Parathyroid adenoma (tissue), 2 donors: ENCODE measurements around the gene GPAM.

Experiments
- H2AFZ ChIP-seq: fragments of 300-600 bp; sonication (generic); one replicate; pipeline ENCODE4 v1.7.0; 2017; ENCODE audit warnings: antibody characterized with exemption, mild to moderate bottlenecking
- H3K27ac ChIP-seq: fragments of 300-600 bp; sonication (generic); one replicate; pipeline ENCODE4 v1.7.0; 2017
- H3K27me3 ChIP-seq: fragments of 300-600 bp; sonication (generic); one replicate; pipeline ENCODE4 v1.7.0; 2017; ENCODE audit warnings: low read length; ENCODE audit not compliant: control insufficient read depth, insufficient read depth
- H3K36me3 ChIP-seq: fragments of 300-600 bp; sonication (generic); one replicate; pipeline ENCODE4 v1.7.0; 2017; ENCODE audit warnings: low read length; ENCODE audit not compliant: control insufficient read depth, insufficient read depth
- H3K4me1 ChIP-seq: fragments of 300-600 bp; sonication (generic); one replicate; pipeline ENCODE4 v1.7.0; 2017; ENCODE audit warnings: control low read depth
- H3K4me2 ChIP-seq: fragments of 300-600 bp; sonication (generic); one replicate; pipeline ENCODE4 v1.7.0; 2017; ENCODE audit warnings: low read length
- H3K4me3 ChIP-seq: fragments of 300-600 bp; sonication (generic); one replicate; pipeline ENCODE4 v1.7.0; 2017; ENCODE audit warnings: low read depth, low read length
- H3K79me2 ChIP-seq: fragments of 300-600 bp; sonication (generic); one replicate; pipeline ENCODE4 v1.7.0; 2017; ENCODE audit warnings: control low read depth
- H3K9ac ChIP-seq: fragments of 300-600 bp; sonication (generic); one replicate; pipeline ENCODE4 v1.7.0; 2017; ENCODE audit warnings: mild to moderate bottlenecking
- H3K9me3 ChIP-seq: fragments of 300-600 bp; sonication (generic); one replicate; pipeline ENCODE4 v1.7.0; 2017; ENCODE audit warnings: low read length; ENCODE audit not compliant: control insufficient read depth
- TF ChIP-seq, protein P1 (sequence below): fragments of 300-600 bp; sonication (generic); IDR thresholded peaks from one replicate; pipeline ENCODE4 v1.7.0; 2017; ENCODE audit warnings: antibody characterized with exemption, mild to moderate bottlenecking
- donor health status: primary hyperparathyroidism.

The GPAM gene

GRCh38 chr10:112209684-112210131, 26.1 kb upstream of the GPAM start:
- Histone ChIP-seq H3K9ac (no peak overlapping the region), H3K4me1 (no peaks in the 10 kb centered on the region), H3K79me2 (no peaks in the 10 kb centered on the region), H3K36me3 (no peaks in the 10 kb centered on the region), H3K9me3 (no peaks in the 10 kb centered on the region), H3K27me3 (no peaks in the 10 kb centered on the region), H3K4me2 (no peak overlapping the region), H3K4me3 (no peak overlapping the region), H3K27ac (no peak overlapping the region), H2AFZ (no peak overlapping the region)
- TF ChIP-seq, protein P1, sequence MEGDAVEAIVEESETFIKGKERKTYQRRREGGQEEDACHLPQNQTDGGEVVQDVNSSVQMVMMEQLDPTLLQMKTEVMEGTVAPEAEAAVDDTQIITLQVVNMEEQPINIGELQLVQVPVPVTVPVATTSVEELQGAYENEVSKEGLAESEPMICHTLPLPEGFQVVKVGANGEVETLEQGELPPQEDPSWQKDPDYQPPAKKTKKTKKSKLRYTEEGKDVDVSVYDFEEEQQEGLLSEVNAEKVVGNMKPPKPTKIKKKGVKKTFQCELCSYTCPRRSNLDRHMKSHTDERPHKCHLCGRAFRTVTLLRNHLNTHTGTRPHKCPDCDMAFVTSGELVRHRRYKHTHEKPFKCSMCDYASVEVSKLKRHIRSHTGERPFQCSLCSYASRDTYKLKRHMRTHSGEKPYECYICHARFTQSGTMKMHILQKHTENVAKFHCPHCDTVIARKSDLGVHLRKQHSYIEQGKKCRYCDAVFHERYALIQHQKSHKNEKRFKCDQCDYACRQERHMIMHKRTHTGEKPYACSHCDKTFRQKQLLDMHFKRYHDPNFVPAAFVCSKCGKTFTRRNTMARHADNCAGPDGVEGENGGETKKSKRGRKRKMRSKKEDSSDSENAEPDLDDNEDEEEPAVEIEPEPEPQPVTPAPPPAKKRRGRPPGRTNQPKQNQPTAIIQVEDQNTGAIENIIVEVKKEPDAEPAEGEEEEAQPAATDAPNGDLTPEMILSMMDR = no peak

- H2AFZ ChIP-seq = no peak overlapping the region
- H3K4me1 ChIP-seq = no peaks in the 10 kb centered on the region
- no peak overlapping the region for H3K9ac ChIP-seq
- no peaks in the 10 kb centered on the region for H3K27me3 ChIP-seq
- no peaks in the 10 kb centered on the region for H3K36me3 ChIP-seq
- no peak overlapping the region for H3K27ac ChIP-seq
- H3K79me2 ChIP-seq = no peaks in the 10 kb centered on the region
- TF ChIP-seq, protein P1 = no peak
- H3K9me3 ChIP-seq = no peaks in the 10 kb centered on the region
- no peak overlapping the region for H3K4me2 ChIP-seq
- no peak overlapping the region for H3K4me3 ChIP-seq
These were observed 25.4 kb upstream of the GPAM start for GRCh38 chr10:112208997-112209396.

DNA sequence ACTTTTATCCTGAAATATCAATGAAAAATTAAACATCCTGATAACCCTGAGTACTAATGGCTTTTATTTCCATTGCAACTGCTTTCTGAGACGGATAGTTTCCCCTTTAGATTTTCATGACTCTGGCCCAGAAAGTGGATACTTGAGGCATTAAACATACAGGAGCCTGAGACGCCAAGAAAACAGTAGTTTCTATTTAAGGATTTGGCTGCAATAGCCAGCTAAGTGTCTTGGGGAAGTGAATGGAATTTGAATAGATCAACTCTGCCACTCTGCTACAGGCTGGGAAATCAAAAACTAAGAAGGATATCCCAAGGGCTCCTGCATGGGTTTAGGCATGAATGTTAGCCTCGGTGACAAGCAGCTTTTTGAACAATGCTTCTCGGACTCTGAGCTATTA, 24.7 kb upstream of the GPAM start:
- Histone ChIP-seq H3K4me3 (no peak overlapping the region), H3K27me3 (no peaks in the 10 kb centered on the region), H3K9me3 (no peaks in the 10 kb centered on the region), H3K4me2 (no peak overlapping the region), H3K9ac (no peak overlapping the region), H2AFZ (no peak overlapping the region), H3K27ac (no peak overlapping the region), H3K79me2 (no peaks in the 10 kb centered on the region), H3K4me1 (no peaks in the 10 kb centered on the region), H3K36me3 (no peaks in the 10 kb centered on the region)
- TF ChIP-seq, protein P1 = no peak

GRCh38 chr10:112203328-112204076, 19.9 kb upstream of the GPAM start:
- Histone ChIP-seq H3K36me3 (no peaks in the 10 kb centered on the region), H3K4me3 (no peak overlapping the region), H3K9me3 (no peaks in the 10 kb centered on the region), H3K4me1 (no peaks in the 10 kb centered on the region), H3K9ac (no peak overlapping the region), H2AFZ (no peak overlapping the region), H3K27ac (no peak overlapping the region), H3K79me2 (no peaks in the 10 kb centered on the region), H3K4me2 (no peak overlapping the region), H3K27me3 (no peaks in the 10 kb centered on the region)
- TF ChIP-seq, protein P1 = no peak
